Stimulated activated CD4-positive, alpha-beta T cell treated with anti-CD3 and anti-CD28 coated beads, Interleukin-1b, Interleukin-23, amount 100 ng/mL, for 1 hour (primary cell): ENCODE measurements around the gene IFT81.
"Not testable (repeated sequence)": the region's sequence is repeated elsewhere in the genome, so short reads cannot be mapped to it uniquely, and the experiment has no call there.

ENCODE experiments used
- DNase-seq, 2 donors: peaks; one replicate each; pipeline ENCODE4 v3.0.0-alpha.2; 2020; ENCODE audit warnings: low read depth in 2 of 2

Gene IFT81, protein sequence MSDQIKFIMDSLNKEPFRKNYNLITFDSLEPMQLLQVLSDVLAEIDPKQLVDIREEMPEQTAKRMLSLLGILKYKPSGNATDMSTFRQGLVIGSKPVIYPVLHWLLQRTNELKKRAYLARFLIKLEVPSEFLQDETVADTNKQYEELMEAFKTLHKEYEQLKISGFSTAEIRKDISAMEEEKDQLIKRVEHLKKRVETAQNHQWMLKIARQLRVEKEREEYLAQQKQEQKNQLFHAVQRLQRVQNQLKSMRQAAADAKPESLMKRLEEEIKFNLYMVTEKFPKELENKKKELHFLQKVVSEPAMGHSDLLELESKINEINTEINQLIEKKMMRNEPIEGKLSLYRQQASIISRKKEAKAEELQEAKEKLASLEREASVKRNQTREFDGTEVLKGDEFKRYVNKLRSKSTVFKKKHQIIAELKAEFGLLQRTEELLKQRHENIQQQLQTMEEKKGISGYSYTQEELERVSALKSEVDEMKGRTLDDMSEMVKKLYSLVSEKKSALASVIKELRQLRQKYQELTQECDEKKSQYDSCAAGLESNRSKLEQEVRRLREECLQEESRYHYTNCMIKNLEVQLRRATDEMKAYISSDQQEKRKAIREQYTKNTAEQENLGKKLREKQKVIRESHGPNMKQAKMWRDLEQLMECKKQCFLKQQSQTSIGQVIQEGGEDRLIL

DNA sequence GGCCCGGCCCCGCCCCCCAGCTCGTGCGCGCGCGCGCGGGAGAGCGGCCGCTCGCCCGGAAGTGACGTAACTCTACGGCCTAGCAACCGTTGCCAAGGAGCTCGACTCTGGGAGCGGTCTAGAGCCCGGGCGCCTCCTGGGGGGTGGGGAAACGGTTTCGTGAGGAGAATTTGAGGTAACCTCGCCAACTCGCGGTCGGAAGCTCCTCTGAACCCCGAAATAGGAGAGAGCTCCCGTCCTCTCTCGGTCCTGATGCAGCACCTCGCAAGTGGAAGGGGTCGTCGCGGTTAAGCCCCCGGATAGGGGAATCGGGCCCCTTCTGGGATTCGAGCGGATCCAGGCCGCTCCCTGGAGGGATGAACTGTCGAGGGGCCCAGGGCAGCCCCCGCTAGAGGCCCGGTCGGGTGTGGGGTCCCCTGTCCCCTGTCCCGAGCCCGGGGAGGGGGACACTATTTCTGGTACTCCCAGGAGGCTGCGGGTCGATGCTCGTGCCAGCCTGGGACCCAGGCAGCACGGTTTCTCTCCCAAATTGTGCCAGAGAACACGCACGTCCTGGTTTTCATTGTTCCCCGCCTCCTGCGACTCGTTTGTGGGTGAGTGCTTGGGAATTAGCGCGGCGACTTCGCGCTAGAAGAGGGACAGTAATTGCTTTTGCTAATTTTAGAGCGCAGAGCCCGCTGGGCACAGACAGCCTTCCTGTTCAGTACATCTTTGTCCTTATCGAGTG lies at the start of gene IFT81:
Gene IFT81, plus strand, starts transcription at position 89 of the 727 bp plus-strand sequence. CDS start 3,024 bp downstream, outside the sequence.
- peak in 1 of 2 donors; percentile 94 for DNase-seq

DNA sequence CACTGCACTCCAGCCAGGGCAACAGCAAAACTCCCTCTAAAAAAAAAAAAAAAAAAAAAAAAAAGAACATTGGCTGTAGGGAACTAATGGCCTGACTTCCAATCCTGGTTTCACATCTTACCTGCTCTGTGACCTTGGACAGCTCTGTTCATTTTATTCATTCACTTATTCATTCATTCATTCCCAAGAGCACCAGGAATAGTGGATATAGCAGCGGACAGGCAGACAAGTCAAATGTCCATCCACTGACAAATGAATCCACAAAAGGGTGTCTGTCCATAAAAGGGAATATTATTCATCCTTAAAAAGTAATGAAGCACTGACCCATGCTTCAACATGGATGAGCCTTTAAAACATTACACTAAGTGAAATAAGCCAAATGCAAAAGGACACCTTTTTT lies 48.3 kb upstream of the IFT81 start:
- no peak for DNase-seq

DNA sequence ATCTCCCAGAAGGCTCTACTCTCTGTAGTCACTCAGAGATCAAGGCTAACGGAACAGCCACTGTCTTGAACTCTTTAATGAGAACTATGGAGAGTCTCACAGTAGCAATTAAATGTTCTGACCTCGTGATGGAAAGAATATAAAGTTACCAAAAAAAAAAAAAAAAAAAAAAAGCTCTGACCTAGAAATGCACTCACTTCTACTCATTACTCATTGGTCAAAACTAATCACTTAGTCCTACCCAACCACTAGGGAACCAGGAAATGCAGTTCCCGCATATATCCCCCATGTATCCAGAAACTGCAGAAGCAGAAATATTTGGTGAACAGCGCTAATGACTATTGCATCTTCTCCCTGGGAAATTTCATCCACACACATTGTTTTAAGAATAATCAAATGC lies 46.4 kb upstream of the IFT81 start:
- no peak for DNase-seq

DNA sequence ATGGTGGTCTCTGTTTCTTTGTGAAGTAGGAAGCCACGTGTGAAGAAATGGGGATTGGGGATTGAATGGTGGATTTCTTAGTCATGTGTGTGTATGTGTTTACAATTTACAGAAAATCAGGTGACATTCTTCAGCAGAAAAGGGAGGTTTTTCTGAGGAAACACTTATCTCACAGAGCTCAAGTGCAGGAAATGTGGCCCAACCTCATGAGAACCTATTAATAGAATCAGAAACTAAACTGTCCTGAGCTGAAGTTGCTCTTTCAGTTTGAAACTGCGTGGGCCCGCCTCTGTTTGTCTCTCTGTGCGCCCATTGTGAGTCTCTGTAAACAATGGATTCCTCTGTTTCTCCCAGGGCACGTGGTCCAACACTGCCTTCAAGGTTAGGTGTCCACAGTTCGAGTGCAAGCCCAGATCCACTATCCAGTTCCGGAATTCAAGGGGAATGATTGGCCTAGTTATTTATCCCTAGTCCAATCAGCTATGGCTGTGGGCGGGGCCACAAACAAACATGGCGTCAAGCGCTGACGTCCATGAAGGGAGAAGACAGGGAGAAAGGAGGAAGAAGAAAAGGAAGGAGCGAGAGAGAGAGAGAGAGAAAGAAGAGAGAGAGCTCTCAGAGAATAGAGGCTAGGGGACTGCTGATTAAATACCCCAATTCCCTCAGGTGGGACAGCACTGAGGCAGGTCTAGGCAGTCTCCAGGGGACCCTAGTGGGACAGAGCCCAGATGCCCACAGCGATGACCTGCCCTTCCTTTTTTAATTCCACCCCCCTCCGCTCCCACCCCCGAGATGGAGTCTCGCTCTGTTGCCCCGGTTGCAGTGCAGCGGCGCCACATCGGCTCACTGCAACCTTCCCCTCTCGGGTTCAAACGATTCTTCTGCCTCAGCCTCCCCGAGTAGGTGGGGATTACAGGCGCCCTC lies 44.4 kb upstream of the IFT81 start:
- peak; percentile 32 to 39 for DNase-seq

DNA sequence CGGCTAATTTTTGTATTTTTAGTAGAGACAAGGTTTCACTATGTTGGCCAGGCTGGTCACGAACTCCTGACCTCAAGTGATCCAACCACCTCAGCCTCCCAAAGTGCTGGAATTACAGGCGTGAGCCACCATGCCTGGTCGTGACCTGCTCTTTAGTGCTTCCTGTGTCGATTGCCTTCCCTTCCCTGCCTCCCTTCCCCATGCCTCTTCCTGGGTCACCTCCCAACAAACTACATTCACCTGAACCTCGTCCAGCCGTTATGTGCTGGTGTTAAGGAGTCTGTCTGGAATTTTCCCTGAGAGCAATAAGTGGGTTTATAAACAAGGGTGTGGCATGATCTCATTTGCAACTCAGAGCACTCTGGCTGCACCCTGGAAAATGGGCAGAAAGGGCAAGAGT lies 43.7 kb upstream of the IFT81 start:
- no peak for DNase-seq

DNA sequence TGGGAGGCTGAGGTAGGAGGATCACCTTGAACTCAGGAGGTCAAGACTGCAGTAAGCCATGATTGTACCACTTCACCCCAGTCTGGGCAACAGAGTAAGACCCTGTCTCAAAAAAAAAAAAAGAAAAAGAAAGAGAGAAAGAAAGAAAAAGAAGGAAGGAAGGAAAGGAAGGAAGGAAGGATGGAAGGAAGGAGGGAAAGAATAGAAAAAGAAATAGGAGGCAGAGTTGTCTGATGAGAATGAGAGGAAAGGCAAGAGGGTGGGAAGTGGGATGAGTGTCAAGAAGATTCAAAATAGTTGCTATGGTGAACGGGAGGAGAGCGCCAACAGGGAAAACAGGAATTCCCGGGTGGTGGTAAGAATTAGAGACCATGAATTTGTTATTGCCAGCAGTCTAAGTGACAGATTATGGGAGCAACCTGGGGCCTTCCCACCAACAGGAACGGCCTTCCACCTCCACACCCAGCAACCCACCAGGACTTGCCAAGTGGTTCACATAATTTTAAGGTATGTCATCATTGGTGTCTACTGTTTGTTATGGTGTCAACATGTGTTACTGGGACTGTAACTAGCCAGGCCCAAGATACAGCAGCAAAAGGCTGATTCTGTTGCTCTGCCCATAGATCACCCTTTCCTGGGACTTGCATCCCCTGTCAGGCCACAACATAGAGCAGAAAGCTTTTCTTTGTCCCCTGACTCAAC lies 39.7 kb upstream of the IFT81 start:
- no peak for DNase-seq

DNA sequence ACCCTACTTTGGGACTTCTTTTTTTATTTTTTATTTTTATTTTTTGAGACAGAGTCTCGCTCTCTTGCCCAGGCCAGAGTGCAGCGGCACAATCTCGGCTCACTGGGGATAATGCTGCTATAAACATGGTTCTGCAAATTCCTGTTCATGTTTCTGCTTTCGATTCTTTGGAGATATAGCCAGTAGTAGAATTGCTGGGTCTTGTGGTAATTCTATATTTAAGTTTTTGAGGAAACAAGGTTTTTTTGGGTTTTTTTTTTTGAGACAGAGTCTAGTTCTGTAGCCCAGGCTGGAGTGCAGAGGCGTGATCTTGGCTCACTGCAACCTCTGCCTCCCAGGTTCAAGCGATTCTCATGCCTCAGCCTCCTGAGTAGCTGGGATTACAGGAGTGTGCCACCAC lies 35.9 kb upstream of the IFT81 start:
- DNase-seq, result not testable (repeated sequence)

DNA sequence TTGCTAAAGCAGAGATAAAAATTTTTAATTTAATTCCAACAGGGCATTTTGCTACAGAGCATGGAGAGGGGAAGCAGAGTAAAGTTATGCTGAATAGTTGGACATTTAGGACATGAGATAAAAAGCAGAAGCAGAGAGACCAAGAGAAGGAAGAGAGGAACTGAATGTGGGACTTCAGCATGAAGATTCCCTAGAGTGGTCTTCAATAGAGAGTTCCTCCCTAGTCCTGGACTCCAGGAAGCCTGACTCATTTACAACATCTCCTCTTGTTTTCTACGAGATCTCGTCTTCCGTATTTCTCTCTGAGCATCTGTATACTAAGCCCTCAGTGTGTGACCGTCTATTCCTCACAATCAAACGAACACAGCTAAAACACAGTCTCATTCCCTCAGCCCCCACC lies 35.2 kb upstream of the IFT81 start:
- DNase-seq, result no peak

DNA sequence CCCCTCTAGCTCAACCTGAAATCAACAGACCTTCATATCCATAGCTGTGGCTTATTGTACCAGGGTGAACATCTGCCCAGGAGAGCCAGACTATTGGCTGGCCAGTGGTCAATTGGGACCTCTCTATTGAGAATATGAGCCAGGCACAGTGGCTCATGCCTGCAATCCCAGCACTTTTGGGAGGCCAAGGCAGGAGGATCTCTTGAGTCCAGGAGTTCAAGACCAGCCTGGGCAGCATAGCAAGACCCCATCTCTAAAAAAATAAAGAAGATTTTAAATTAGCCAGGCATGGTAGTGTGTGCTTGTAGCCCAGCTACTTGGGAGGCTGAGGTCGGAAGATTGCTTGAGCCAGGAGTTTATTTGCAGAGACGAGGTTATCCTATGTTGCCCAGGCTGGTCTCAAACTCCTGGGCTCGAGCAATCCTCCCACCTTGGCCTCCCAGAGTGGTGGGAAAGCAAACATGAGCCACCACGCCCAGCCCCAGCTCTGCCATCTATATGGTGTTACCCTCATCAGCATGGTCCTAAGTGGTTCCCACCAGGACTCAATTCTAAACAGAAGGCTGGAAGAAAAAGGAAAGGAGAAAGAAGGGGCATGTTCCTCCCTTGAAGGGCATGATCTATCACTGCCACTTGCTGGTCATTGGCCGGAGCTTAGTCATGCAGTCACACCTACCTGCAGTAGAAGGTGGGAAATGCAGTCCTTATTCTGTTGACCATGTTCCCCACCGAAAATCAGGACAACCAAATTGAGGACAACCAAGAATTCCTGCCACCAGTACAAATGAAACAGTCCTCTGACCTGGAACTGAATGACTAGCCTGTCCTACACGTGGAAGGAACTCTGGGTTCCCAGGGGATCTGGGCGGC lies 33.7 kb upstream of the IFT81 start:
- DNase-seq, result no peak

DNA sequence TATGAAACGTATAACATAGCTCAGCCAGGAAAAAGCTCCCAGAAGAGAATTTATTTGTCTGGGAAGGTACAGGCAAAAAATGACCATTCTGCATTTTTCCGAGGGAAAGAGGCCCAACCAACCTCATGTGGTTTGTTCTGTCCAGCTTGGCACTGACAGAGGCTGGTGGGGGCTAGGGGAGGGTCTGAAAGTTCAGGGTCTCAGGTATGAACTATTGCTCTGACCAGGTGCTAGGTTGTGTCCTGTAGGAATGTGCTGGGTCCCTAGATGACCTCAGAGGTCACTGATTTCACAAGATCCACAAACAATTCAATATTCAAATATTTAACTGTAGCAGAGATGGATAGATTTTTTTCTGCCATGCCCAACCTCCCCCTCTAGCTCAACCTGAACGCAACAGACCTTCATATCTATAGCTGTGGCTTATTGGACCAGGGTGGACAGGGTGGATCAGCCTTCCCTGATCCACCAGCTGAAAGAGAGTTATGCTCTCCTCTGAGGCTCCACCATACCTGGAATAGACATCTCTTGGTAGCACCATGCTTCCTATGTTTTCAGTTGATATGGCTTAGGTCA lies 32.9 kb upstream of the IFT81 start:
- no peak for DNase-seq

DNA sequence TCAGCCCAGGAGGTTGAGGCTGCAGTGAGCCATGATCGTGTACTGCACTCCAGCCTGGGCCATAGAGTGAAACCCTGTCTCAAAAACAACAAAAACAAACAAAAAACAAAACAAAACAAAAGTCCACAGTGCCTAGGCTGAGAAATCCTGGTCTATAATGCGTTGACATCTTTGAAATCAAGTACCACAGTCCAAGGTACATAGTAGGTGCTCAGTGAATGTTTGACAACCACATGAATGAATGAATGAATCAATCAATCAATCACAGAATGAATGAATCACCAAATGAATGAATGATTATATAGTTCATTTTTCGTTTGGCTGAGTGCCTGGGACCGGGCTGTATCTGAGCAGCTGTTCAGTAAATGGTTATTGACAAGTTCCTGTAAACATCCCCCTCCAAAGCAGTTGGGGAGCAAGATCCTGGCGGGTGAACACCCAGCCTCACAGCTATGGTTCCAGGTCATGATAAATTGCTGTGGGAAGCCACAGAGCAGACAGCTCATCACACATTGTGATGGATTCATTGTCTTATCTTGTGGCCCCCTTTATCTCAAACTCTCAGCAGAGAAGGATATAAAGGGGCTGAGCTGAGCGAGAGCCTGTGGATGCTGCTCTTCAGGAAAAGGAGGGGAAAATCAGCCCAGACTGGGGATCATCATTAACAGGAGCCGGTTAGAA lies 30.4 kb upstream of the IFT81 start:
- DNase-seq, result no peak

DNA sequence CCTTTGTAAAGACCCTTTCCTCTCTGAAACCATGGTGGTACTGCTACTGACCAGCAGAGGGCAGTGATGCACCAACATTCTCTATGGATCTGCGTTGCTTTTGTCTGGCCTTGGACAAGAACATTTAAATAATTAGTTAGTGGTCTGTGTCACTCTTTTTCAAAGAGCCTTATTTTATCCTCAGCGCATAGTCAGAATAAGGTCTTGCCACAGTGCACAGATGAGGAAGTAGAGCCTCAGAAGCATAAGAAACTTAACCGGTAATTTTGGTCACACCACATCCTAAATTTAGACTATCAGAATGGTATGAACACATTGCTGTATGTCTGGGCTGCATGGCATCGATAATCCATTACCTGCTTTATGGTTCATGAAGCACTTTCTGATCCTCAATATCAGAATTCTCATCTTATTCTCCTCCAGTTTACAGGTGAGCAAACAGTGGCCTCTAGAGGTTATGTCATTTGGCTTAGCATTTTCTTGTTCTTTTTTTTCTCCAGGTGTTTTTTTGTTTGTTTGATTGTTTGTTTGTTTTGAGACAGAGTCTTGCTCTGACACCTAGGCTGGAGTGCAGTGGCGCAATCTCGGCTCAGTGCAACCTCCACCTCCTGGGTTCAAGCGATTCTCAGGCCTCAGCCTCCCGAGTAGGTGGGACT lies 23.7 kb upstream of the IFT81 start:
- peak; percentile 17 to 29 for DNase-seq

DNA sequence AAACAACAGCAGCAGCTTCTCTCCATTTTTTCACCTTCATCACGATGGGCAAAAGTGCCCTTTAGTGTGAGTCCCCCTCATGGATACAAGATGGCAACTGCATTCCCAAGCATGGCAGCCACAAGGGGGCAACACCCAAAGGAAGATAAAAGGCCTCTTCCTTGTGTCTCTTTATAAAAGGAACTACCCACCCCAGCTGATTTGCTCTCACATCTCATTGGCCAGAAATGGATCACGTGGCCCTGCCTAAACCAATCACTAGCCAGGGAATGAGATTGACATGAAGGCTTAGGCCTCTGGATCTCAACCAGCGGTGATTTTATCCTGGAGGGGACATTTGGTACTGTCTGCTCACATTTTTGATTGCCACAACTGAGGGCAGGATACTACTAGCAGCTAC lies 21.9 kb upstream of the IFT81 start:
- DNase-seq, result no peak

DNA sequence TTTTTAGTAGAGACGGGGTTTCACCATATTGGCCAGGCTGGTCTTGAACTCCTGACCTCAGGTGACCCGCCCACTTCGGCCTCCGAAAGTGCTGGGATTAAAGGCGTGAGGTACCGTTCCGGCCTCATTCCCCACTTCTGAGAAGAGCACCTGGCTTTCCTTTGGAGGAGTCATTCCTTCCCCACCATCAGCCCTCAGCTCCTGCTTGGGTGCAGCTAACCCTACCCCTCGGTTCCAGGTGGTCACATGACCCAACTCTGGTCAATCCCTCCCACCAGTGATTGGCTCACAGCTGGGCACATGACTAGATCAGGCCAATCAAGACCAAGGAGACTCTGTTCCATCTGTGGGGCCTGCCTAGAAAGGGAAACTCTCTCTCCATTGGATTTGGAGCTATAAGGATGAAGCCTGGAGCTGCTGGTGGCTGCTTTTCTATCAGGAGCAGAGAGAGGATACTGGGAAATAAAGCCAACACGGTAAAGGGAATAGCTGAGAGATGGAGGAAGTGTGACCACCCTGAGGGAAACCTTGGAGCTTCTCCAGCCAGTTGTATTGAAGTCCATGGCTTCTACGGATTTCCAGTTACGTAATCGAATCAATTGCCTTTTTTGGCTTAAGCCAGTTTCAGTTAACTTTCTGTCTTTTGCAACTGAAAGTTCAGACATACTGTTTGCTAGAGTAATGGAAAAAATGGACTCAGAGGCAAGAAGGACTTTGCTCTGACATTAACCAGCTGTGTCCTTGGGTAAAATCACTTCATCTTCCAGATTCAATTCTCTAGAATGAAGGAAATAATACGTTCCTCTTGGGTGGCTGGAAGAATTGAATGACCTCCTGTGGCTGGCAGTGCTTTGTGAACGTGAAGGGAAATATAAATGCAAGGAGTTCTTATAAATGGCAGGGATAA lies 19.7 kb upstream of the IFT81 start:
- no peak for DNase-seq

DNA sequence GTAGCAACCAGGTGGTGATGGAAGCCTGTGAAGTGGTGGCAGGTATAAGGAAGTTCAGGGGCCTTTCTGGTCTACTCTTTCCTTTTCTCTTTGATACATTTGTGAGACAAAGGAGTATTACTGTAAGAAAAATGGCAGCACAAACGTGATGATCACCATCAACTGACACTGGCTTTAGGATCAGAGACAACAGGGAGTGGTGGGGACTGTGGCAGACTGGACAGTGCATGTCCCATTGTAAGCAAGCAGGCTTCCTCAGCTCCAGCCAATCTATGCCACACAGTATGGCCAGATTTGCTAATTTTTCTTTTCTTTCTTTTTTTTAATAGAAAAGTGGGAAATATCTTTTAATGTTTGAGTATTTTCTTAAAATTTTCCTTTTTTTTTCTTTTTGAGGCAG lies 19.0 kb upstream of the IFT81 start:
- no peak for DNase-seq

DNA sequence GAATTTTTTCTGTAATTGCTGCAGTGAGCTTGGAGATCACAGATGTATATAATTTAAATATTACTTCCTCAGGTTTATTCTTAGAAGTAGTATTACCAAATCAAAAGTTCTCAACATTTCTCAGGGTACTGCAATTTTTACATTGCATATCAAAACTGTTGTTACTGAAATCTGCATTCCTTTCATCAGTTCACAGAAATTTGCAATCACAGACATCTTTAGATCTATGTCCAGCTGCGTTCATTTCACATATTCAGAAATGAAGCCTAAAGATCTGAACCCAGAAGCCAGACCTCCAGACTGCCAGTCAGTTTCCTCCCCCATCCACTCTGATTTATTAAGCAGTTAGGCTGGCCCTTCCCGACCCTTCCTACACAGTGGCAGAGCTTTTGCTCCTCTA lies 18.2 kb upstream of the IFT81 start:
- DNase-seq, result no peak
